ENCODE results near the gene UBR4. TPM values are rescaled to one million over a fixed set of nuclear protein-coding genes. Genes with fewer than 3 reads are reported as not detected.

Gene UBR4
- total and polyA plus RNA-seq, 2 of the 8 experiments (the other 6 are each of a cell fraction or from before 2014, with no cell fraction given) = 139 to 152 TPM

DNA sequence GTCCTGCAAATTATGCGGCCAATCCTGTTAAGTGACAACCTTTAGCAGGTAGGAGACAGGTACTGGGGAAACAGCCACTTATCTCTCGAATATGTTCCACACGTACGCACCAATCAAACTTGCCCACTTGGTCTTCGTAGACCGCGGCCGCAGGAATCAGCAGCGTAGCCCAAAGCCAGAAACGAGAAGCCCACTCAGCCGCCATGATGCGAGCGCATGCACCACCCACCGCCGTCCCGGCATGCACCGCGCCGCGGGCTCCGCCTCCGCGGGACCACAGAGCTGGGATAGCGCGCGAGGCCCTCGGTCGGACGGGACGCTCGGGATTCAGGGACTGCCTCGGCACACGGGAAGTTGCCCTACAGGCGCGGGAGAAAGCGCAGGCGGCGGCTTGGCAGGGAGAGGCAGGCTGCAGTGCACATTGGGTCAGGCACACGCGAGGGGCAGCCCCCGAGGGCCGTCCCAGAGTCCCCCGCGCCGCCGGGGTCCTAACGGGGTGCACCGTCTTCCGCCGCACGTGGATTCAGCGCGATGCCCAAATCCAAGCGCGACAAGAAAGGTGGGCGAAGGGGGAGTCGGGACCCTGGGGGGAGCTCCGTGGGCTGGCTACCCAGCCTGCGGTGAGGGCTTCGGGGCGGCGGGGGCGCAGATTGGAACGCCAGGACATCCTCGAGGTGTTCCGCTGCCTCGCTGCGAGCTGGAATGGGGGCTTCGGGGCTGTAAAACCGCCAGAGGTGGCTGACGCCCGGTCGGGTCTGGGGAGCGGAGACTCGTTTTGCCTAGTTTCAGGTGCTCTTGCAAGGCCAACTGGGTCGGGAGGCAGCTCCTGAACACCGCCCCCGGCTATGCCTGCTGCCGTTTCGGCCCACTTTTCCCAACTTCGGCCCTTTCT, 41.5 kb upstream of the UBR4 start, which contains the start of the genes EMC1 and MRTO4 (continued):
- TF ChIP-seq POU5F1 (IDR thresholded peaks at IDR 0.05; ENCODE audit: low read depth, low read length) (no peak), GTF2F1 (IDR thresholded peaks at IDR 0.05; ENCODE audit: borderline replicate concordance, low read depth, low read length) (no peak), BCL11A (IDR thresholded peaks at IDR 0.05; ENCODE audit: low read depth in 2 of 2, low read length in 2 of 2) (no peak), KDM4A (IDR thresholded peaks at IDR 0.05; ENCODE audit: low read depth, low read length, severe bottlenecking) (peak; percentile 68), SAP30 (IDR thresholded peaks at IDR 0.05; ENCODE audit: insufficient read depth, insufficient replicate concordance, low read length) (peak; percentile 53), EZH2 (IDR thresholded peaks at IDR 0.05; ENCODE audit: low read depth, low read length, severe bottlenecking) (no peak), CHD1 (IDR thresholded peaks at IDR 0.05; ENCODE audit: low read depth, low read length) (no peak), ASH2L (IDR thresholded peaks at IDR 0.05; ENCODE audit: low read length) (peak; percentile 41), CREB1 (IDR thresholded peaks at IDR 0.05) (peak; percentile 72; the same call in 1 of the 2 replicates), TCF12 (IDR thresholded peaks at IDR 0.05; ENCODE audit: low read depth, low read length) (0 out of 2 replicates have a peak, but pooled peaks have one; percentile 4), FOSL1 (IDR thresholded peaks at IDR 0.05; ENCODE audit: insufficient read depth, low read depth, low read length) (no peak), RBBP5 (IDR thresholded peaks at IDR 0.05; ENCODE audit: borderline replicate concordance, low read depth, low read length) (peak; percentile 38; the same call in 1 of the 2 replicates), SIRT6 (IDR thresholded peaks at IDR 0.05; ENCODE audit: low read length) (no peak), CBX5 (IDR thresholded peaks at IDR 0.05; ENCODE audit: low read depth, low read length) (no peak), TAF7 (optimal IDR thresholded peaks at IDR 0.05; ENCODE audit: borderline replicate concordance, low read depth, low read length) (peak; percentile 80), RFX5 (IDR thresholded peaks at IDR 0.05; ENCODE audit: borderline replicate concordance, low read depth, low read length) (no peak), KDM5A (IDR thresholded peaks at IDR 0.05; ENCODE audit: low read length) (peak; percentile 94), MAFK (IDR thresholded peaks at IDR 0.05; ENCODE audit: low read depth, low read length) (no peak), NANOG (IDR thresholded peaks at IDR 0.05; ENCODE audit: insufficient read depth, low read depth, low read length, poor library complexity, severe bottlenecking) (no peak), BRCA1 (IDR thresholded peaks at IDR 0.05; ENCODE audit: low read depth, low read length) (peak; percentile 46; the same call in 1 of the 2 replicates), NRF1 (IDR thresholded peaks at IDR 0.05; ENCODE audit: low read depth, low read length) (no peak), SP2 (IDR thresholded peaks at IDR 0.05; ENCODE audit: low read length) (no peak), GABPA (IDR thresholded peaks at IDR 0.05; ENCODE audit: borderline replicate concordance, insufficient read depth, low read length) (no peak)
